RPMI7951 (cell line): Measurements from ENCODE around the gene NPAS3. TPM values are rescaled to one million over a fixed set of nuclear protein-coding genes. Genes with fewer than 3 reads are reported as not detected.

Experiments
- DNase-seq: peaks from one replicate; pipeline ENCODE4 v3.0.0-alpha.2; 2012; ENCODE audit warnings: low read depth
- total RNA-seq: library from RNA; depleted of rRNA; stranded (reverse); fragments of >200 nt; shearing (Covaris generic); gene quantifications from 2 replicates; pipeline ENCODE4 v1.2.3, GENCODE V29; 2014

NPAS3 gene
- total RNA-seq, 1 experiment from 2014 or later, result 0.48 TPM

DNA sequence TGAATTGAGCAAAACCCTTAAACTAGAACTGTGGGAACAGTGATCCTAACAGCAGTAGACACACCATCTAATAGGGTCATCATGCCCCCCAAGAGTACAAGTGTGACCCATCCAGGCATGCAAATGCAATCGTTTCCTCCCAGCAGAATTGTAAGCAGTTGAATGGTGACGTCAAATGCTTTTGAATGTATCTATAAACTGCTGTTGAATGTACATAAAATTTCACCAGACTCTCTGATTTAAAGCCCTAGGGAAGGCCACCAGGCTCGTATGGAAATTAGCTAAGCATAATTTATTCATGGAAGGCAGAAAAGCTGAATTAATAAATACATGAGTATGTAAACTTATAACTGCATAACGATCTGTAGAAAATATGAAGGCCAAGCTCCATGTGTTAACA, 529.3 kb downstream of the NPAS3 start:
- no peak for DNase-seq

DNA sequence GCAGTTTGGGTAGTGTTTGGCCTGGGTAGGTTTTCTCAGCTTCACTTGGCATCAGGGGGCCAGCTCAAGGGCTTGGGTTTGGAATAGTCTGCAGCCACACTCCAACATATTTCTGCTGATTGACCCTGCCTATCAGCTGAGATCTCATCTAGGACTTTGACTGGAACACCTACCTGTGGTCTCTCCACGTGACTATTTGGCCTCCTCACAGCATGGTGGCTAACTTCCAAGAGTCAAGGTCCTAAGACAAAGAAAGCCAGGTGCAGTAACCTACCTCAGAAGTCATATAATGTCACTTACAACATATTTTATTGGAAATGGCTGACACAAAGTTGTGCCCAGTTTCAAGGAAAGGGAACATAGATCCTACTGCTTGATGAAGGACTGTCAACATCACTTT, 531.2 kb downstream of the NPAS3 start:
- no peak for DNase-seq

DNA sequence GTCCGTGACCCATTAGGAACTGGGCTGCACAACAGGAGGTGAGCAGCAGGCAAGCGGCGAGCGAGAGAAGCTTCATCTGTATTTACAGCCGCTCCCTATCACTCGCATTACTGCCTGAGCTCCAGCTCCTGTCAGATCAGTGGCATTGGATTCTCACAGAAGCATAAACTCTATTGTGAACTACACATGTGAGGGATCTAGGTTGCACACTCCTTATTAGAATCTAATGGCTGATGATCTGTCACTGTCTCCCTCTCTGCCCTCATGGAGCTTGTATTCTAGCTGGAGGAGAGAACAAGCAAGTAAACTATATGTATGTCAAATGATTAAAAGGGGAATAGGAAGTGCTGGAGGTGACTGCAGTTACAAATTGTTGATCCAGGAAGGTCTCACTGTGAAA, 533.1 kb downstream of the NPAS3 start:
- DNase-seq, result no peak

DNA sequence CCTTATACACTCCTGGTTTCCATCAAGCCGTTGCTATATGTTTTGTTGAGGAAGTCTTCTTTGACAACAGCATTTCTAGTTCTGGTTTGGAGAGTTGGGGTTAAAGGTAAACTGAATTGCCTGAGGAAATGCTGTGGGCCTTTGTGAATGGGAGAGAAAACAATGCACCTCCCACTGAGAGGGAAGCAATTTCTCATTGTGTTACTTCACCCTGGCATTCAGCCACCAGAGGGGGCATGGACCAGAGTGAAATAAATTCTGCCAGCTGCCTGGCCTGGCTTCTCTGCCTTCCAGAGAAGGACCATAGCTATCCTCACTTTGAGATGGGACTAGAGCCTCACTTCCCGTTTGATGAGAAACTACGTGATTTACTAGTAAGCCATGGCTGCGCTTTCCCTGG, 536.9 kb downstream of the NPAS3 start:
- peak; percentile 57 for DNase-seq

DNA sequence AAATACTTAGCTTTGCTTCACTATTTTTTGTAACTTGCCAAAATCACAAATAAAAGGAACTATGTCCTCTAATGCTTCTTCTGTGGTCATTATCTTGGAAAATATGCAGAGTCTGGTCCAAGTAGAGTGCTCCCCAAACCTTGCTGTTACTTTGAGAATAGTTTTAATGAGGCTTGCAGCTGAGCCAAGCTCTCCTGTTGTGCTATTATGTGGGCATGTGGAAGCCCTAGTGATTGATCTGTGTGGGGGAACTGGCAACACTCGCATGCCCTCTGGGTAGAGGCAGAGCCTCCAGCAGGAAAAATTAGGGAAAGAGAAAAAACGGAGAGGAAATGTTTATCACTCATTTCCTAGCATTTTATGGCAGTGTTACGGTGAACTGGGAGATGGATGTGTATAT, 539.1 kb downstream of the NPAS3 start:
- DNase-seq, result no peak

DNA sequence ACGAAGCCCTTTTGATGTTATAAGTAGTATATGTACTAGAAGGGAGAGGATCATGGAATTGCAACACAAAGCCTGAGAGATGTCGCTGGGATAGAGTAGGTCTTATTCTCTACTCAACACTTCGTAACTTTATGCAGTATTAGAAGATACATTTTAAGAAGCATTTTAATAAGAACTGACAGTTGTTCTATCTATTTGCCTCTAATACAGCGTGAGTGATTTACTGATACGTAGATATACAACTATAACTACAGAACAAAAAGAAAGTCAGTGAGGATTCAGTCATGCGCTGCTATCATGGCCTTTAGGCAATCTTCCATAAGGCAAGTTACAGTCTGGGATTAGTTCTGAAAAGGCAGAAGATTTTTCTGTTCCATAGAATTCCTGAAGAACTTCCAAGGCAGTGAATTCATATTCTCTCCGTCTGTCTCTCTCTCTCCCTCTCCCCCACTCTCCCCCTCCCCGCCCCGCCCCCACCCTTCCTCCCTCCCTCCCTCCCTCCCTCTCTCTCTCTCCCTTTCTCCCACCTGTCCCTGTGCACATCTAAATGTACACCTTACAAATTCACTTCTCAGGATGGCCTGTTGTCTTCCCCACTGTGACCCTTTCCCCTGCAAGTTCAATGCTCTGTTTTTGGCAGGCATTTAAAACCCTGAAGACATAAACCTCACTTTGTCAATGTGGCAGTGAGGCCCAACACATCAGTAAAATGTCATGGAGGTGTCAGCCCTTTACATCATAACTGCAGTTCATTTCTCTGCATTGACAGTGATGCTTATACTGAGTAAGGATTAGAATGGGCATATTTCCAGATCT, 541.6 kb downstream of the NPAS3 start:
- no peak for DNase-seq

DNA sequence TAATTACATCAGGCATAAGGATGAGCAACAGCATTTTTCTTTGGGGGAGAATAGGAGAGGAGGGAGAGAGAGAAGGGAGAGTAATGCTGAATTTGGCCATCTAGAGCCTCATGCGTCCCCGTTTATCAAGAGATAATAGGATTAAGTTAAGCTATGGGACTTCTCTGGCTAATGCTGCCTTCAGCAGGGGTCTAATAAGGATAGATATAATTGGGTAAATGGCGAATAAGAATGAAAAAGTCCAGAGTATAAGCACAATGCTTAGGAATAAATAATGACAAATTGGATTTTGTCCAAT, 542.2 kb downstream of the NPAS3 start:
- no peak for DNase-seq

DNA sequence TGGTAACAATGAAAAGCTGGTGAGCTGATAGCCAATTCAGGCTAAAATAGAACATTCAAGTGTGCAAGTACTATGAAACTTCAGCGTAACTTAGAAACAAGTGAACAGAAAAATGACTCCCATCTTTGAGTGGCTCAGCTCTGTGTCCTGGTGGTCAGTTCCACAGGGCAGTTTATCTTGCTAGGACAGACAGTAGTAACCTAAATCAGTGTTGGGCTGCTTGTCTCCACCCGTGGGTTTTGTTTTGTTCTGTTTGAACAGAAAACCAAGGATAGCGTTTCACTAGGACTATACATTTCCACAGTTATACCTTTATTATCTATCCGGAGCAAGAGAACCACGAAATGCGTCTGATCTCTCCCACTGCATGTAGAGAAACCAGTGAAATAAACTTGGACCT, 544.4 kb downstream of the NPAS3 start:
- DNase-seq, result no peak

DNA sequence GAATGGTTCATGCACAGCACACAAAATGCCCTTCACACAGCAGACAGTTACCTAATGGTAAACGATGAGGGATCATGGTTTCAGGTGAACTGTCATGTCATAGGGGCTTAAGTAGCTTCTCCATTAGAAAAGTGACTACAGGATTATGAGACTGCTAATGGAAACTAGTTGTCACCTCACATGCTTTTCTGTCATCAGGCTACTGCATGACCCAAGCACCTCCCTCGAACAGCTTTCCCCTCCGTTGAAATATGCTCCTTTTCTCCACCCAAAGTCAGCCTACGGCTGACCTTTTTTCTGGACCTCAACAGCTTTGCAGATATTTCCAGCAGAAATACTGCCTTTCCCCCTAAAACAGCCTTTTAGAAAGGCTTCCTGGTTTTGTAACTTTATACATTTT, 544.9 kb downstream of the NPAS3 start:
- no peak for DNase-seq

DNA sequence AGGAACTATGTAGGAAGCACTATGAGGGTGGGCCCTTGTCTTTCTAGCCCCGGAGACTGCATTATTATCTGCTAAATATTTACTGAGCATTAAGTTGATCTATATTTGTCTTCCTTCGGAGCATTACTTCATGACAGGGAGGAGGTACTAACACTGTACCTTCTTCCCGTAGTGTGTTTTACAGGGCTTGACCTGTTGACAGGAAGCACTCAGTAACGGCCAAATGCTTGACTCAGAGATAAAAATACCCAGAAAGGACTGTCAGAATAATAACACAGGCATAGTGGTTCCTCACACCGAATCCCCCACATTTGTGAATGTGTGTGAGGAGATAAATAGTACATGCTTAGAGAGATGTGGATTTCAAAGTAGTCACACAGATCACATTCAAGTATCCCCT, 545.6 kb downstream of the NPAS3 start:
- DNase-seq, result no peak

DNA sequence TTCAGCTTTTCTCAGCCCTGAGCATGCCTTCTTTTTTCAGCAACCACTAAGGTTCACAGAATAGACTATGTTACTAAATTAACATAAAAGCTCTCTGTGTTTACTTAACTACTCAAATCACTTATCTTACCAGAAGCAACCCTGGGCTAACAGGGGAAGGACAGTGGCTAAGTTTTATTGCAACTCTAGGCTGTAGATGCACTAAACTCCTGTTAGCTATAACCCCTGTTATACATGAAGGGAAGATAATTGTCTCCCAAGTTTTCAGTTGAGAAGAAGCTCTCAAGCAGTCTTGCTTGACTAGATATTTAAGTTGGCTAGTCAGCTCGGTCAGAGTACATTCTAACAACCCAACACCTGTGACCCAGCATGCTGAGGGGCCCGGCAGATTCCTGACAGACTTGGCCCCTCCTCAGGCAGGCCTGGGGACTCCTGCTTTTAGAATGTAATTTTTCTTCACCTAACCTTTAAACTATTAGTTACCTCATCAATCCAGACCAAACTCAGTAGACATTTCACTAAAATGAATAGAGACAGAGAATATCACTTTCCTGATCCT, 547.7 kb downstream of the NPAS3 start:
- DNase-seq, result no peak

DNA sequence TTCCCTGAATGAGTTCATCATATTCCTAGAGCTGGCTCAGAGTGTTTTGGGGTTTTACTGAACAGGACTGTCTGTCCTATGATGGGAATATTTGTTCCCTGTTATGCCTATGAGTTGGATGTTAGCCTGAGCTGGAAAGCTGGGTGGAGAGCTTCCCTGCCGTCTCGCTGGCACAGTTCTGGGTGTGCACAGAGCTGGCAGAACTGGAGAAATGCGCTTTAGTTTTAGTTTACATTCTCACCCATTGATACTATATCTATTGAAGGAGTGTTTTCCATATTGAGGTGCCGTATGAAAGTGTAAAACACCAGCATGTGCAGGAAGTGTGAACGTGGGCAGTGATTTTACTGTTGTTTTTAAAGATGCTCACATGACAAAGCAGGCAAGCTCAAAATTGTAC, 549.9 kb downstream of the NPAS3 start:
- no peak for DNase-seq

DNA sequence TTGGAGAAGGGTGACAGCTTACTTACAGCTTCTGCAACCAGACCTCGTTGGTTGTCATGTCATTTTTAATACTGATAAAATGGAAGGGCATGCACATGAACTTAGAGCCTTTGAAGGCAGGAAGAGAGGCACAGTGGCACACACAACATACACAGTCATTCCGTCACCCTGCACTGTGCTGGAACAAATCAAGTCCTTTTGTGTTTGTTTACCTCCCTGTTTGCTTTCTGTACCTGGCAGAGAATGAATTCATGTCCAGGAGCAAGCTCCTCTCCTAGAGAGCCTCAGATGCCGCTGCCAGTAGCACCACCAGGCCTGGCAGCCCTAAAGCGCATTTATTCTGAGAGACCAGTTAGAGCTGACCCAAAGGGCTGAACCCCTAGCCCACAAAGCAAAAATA, 551.9 kb downstream of the NPAS3 start:
- DNase-seq, result no peak

DNA sequence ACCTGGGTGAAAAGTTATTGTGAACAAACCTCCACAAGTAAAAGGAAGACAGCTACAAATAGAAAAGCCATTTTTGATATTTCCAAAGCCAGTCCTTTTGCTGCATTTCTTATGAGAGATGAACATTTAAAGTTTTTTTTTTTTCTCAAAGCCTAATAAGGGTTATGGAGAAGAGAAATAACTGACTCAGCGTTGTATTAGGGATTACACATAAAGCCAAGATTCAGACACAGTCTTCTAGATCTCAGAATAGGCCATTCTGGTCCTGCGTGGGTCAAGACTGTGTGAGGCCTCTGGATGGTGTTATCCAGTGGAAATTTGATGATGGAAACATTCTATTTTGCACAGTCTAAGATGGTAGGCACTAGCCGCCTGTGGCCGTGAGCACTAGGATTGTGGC, 552.4 kb downstream of the NPAS3 start:
- no peak for DNase-seq

DNA sequence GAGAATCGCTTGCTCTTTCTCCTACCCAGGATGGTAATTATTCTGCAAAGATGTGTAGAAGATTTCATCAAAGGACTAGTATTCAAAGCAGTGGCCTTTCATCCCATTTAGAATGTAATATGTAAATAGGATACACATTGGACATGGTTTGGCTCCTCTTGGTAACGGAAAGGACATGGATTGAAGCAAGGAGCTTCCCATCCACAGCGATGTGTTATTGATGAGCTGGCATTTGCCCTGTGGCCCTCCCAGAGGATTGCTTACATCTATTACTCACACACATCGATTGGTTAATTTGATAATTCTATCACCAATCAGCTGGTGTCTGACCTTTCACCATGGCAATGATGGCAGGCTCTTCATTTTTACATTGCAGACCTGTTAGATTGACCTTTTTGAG, 553.8 kb downstream of the NPAS3 start:
- DNase-seq, result no peak

DNA sequence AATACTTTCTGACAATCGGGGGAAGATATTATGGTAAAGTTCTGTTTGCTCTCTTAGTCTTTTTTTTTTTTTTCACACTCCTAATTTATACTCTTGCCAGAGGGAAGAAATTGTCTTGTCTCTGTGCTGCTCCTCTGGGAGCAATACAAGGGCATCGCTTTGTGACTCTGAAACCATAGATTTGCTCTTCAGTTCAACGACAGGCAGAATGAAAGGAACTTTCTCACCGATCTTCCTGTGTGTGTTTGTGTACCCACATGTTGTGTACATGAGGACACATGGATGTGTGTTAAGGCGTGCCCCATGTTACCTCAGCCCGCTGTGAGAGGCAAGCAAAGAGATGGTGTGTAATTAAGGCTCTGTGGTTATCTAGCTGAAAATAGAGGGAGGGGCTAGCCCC, 554.6 kb downstream of the NPAS3 start:
- DNase-seq, result no peak

DNA sequence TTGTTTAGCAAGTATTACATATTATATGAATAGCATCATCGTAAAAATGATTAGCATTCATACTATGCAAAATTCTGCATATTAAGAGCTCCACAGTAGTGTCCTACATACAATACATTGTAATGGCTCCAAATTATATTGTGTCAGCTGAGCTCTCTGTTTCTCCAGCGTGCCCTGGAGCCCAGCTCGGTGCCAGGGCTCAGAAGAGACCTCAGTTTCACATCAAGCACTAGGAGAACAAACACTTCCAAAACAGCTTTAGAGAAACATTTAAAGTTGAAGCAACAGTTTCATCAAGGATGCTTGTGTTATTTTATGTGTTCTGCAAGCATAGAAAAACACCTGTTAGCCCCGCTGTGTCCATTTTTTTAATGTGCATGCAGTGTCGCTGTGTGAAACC, 555.3 kb downstream of the NPAS3 start:
- DNase-seq, result no peak

DNA sequence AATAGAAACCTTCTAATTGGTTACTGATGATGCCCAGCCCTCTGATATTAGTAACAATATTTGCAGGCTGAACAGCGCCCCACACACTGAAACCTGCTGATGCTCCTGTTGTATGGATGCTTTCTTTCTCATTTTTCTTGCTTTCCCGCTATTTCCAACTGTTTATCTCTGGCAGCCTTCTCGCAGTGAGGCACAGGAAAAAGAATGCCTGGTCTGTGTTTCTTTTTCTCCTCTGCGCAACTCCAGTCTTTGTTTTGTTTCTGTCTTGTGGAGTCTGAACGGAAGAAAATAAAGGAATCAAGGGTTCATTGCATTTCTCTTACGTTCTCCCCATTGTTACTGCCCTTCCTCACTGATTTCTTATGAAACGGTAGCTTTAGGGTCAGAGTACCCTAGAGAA, 561.0 kb downstream of the NPAS3 start:
- DNase-seq, result no peak

DNA sequence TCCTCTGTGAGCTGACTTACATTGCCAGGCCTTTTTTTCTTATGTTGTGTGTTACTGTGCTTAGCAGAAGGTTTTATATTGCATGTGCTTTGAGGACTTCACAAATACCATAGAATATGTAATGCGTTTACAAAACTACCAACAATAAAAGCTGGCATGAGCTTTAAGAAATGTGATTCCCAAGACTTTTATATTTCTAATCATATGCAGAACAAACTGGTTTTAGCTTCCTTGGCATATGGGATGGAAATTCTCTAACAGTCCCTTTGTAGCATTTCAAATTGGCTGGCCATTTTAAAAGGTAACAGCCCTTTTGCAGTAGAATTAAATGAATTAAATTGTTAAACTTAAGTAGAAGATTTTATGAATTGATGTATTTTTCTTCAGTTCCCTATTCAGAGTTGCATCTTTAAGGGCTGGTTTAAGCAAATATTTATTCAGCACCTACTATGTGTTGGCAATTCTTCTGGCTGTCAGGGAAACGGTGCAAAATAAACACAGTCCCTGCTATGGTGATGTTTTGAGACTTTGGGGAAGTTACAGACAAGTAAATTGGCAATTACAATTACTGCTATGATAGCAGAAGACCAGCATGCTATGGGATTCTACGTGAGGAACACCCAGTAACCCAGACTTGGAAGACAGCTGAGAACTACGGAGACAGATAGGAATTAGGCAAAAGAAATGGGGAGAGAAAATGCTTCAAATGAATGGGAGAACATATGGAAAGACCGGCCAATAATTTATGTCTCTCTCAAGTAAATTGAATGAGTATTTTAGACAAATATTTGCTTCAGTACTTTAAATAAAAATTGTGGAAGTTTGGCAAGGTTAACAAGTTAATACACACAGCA, 565.8 kb downstream of the NPAS3 start:
- DNase-seq, result no peak

DNA sequence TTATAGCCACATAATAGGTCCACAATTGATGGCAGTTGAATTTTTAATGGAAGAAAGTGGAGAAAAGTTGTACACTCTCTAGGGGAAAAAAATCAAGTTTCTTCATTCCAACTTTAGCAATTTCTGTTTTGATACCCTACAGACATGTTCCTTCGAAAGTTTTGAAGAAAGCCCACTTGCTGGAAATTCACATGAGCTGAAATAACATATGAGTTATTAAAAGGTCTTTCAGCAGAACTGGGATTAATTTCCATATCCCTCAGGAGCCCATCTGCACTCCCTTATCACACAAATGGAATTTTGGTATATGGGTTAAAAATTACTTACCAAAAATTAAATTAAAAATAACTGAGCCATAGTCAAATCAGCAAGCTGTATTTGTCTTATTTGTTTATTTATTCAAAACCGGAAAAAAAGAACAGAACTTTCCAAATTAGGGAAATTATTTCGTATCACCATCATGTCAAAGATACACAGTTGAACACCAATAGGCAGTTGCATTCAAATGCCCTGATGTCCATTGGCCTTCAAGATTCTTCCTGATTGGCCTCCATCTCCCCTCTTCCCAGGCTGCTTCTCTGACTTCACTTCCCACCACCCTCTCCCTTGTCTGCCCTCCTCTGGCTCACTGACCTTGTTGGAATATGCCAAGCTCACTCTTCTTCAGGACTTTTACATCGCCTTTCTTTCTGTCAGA, 566.7 kb downstream of the NPAS3 start:
- no peak for DNase-seq

DNA sequence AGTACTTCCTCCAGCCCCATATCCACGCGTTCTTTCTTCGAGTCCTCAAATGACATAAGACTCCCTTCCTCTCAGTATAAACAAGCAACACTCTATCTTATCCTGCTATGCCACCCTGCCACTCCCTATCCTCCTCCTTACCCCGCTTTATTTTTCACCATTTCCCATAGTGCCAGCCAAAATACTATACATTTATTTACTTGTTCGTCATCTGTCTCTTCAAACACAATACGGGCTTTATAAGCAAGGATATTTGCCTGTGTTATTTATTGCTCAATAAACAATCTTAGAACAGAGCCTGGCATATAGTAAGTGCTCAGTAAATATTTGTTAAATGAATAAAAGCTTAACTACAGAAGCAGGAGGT, 567.3 kb downstream of the NPAS3 start:
- DNase-seq, result no peak
